WTC11 (cell line): ENCODE data around the gene PRKRIP1. TPM values are rescaled to one million over a fixed set of nuclear protein-coding genes. Genes with fewer than 3 reads are reported as not detected.

Source experiments
- ATAC-seq: fragments of 200-7000 bp; cut with Tn5 transposase; 2 replicates; pipeline ENCODE4 v1.10.0; 2021; ENCODE audit warnings: mild to moderate bottlenecking, moderate library complexity
- CTCF ChIA-PET: fragments of 300-600 bp; sonication (Branson Sonifier 250); formaldehyde crosslinking; loops from one replicate; lab custom pipeline; 2021; ENCODE audit warnings: antibody characterized with exemption; lab: Charles Lee
- POLR2A ChIA-PET: fragments of 350-600 bp; sonication (Branson Sonifier 250); formaldehyde crosslinking; loops from one replicate; lab custom pipeline; 2021; ENCODE audit warnings: antibody characterized with exemption; lab: Charles Lee
- DNase-seq: peaks from one replicate; pipeline ENCODE4 v3.0.0; 2021; ENCODE audit warnings: low spot score
- H3K27ac Mint-ChIP-seq: 2 replicates; pipeline ENCODE4 v1.8.0; 2021; ENCODE audit warnings: mixed read lengths
- H3K27me3 Mint-ChIP-seq: 2 replicates; pipeline ENCODE4 v1.8.0; 2021; ENCODE audit warnings: low read depth, mild to moderate bottlenecking, moderate library complexity, mixed read lengths
- H3K36me3 Mint-ChIP-seq: 2 replicates; pipeline ENCODE4 v1.8.0; 2021; ENCODE audit warnings: mixed read lengths
- H3K4me1 Mint-ChIP-seq: 2 replicates; pipeline ENCODE4 v1.8.0; 2022; ENCODE audit warnings: mixed read lengths
- H3K4me3 Mint-ChIP-seq: 2 replicates; pipeline ENCODE4 v1.8.0; 2021; ENCODE audit warnings: mild to moderate bottlenecking, moderate library complexity, mixed read lengths
- H3K9me3 Mint-ChIP-seq: 2 replicates; pipeline ENCODE4 v1.8.0; 2021; ENCODE audit warnings: mixed read lengths
- ATF6 ChIP-seq: sonication (generic); formaldehyde crosslinking; IDR thresholded peaks from 2 replicates; pipeline ENCODE4 v1.8.1; 2023; ENCODE audit warnings: mild to moderate bottlenecking, missing genetic modification reagents
- CREB1 ChIP-seq: sonication (generic); formaldehyde crosslinking; IDR thresholded peaks from 2 replicates; pipeline ENCODE4 v1.8.0; 2023; ENCODE audit warnings: mild to moderate bottlenecking, missing genetic modification reagents
- CREM ChIP-seq: sonication (generic); formaldehyde crosslinking; IDR thresholded peaks from 2 replicates; pipeline ENCODE4 v1.8.1; 2022; ENCODE audit warnings: mild to moderate bottlenecking, missing genetic modification reagents, moderate library complexity
- FOXK1 ChIP-seq: sonication (generic); formaldehyde crosslinking; IDR thresholded peaks from 2 replicates; pipeline ENCODE4 v1.8.0; 2022; ENCODE audit warnings: mild to moderate bottlenecking, moderate library complexity, missing genetic modification reagents
- FOXP4 ChIP-seq: sonication (generic); formaldehyde crosslinking; IDR thresholded peaks from 2 replicates; pipeline ENCODE4 v1.8.0; 2022; ENCODE audit warnings: mild to moderate bottlenecking, missing genetic modification reagents
- GABPB1 ChIP-seq: sonication (generic); formaldehyde crosslinking; IDR thresholded peaks from 2 replicates; pipeline ENCODE4 v1.8.1; 2023; ENCODE audit warnings: mild to moderate bottlenecking, missing genetic modification reagents
- JAZF1 ChIP-seq: fragments of 250-450 bp; sonication (Bioruptor Pico); IDR thresholded peaks from 2 replicates; pipeline ENCODE4 v1.9.0; 2021; ENCODE audit warnings: moderate library complexity, mild to moderate bottlenecking, inconsistent platforms
- RORB ChIP-seq: fragments of 250-450 bp; sonication (Bioruptor Pico); IDR thresholded peaks from 2 replicates; pipeline ENCODE4 v1.9.0; 2021; ENCODE audit warnings: mild to moderate bottlenecking
- SMAD3 ChIP-seq: sonication (generic); formaldehyde crosslinking; IDR thresholded peaks from 2 replicates; pipeline ENCODE4 v1.8.0; 2022; ENCODE audit warnings: missing genetic modification reagents, mild to moderate bottlenecking, borderline replicate concordance
- SMAD4 ChIP-seq: sonication (generic); formaldehyde crosslinking; IDR thresholded peaks from 2 replicates; pipeline ENCODE4 v1.8.0; 2022; ENCODE audit warnings: mild to moderate bottlenecking, missing genetic modification reagents
- SOX15 ChIP-seq: fragments of 250-450 bp; sonication (Bioruptor Pico); IDR thresholded peaks from 2 replicates; pipeline ENCODE4 v1.9.0; 2021; ENCODE audit warnings: mild to moderate bottlenecking
- TCF7 ChIP-seq: sonication (generic); formaldehyde crosslinking; IDR thresholded peaks from 2 replicates; pipeline ENCODE4 v1.8.0; 2022; ENCODE audit warnings: mild to moderate bottlenecking, low read depth, missing genetic modification reagents, moderate library complexity
- TEAD1 ChIP-seq: sonication (generic); formaldehyde crosslinking; IDR thresholded peaks from 2 replicates; pipeline ENCODE4 v1.8.0; 2022; ENCODE audit warnings: mild to moderate bottlenecking, missing genetic modification reagents
- TP53 ChIP-seq: sonication (generic); formaldehyde crosslinking; IDR thresholded peaks from 2 replicates; pipeline ENCODE4 v1.8.1; 2023; ENCODE audit warnings: mild to moderate bottlenecking, missing genetic modification reagents
- ZNF281 ChIP-seq: sonication (generic); formaldehyde crosslinking; IDR thresholded peaks from 2 replicates; pipeline ENCODE4 v1.8.0; 2023; ENCODE audit warnings: mild to moderate bottlenecking, missing genetic modification reagents
- ZSCAN18 ChIP-seq: fragments of 250-450 bp; sonication (Bioruptor Pico); IDR thresholded peaks from 2 replicates; pipeline ENCODE4 v2.1.2; 2022; ENCODE audit warnings: mild to moderate bottlenecking, moderate library complexity
- total RNA-seq: library from RNA; stranded (reverse); gene quantifications from 3 replicates; pipeline ENCODE4 v1.2.3, GENCODE V29; 2021
- TF ChIP-seq, protein P1 (sequence below): fragments of 250-450 bp; sonication (Bioruptor Pico); IDR thresholded peaks from 2 replicates; pipeline ENCODE4 v1.9.0; 2021; ENCODE audit warnings: moderate library complexity, mild to moderate bottlenecking, inconsistent platforms, borderline replicate concordance
- TF ChIP-seq, protein P2 (sequence below): fragments of 250-450 bp; sonication (Bioruptor Pico); IDR thresholded peaks from 2 replicates; pipeline ENCODE4 v1.8.0; 2021; ENCODE audit warnings: mild to moderate bottlenecking
- TF ChIP-seq, protein P3 (sequence below): sonication (generic); formaldehyde crosslinking; IDR thresholded peaks from 2 replicates; pipeline ENCODE4 v1.8.0; 2022; ENCODE audit warnings: mild to moderate bottlenecking, missing genetic modification reagents
- TF ChIP-seq, protein P4 (sequence below): sonication (generic); formaldehyde crosslinking; IDR thresholded peaks from 2 replicates; pipeline ENCODE4 v1.8.0; 2023; ENCODE audit warnings: missing genetic modification reagents

PRKRIP1 gene
- total RNA-seq, 1 experiment from 2014 or later, result 27.5 TPM

- ATAC-seq (no peak), DNase-seq (no peak)
- Mint-ChIP-seq H3K27ac (no peak overlapping the region), H3K4me3 (no peak overlapping the region), H3K27me3 (no peaks in the 10 kb centered on the region; the same call in 1 of the 2 replicates), H3K36me3 (peaks cover 65% of the 10 kb centered on the region), H3K4me1 (no peaks in the 10 kb centered on the region), H3K9me3 (peaks cover 19% of the 10 kb centered on the region)
- CTCF ChIA-PET, result interaction anchor here (1.1 to 3.0 kb wide), 3 partner anchors 9 to 15 kb away, joined by 6 to 10 read pairs (median 7); no protein-coding TSS in a partner anchor
- POLR2A ChIA-PET, result no interaction called here
- TF ChIP-seq SMAD3 (CRISPR knock-in tag) (no peak), ZNF281 (no peak), FOXK1 (CRISPR knock-in tag) (no peak), JAZF1 (no peak), RORB (CRISPR knock-in tag) (no peak), SOX15 (CRISPR knock-in tag) (no peak), ATF6 (CRISPR knock-in tag) (no peak), SMAD4 (CRISPR knock-in tag) (no peak), TEAD1 (CRISPR knock-in tag) (no peak), FOXP4 (CRISPR knock-in tag) (no peak), ZSCAN18 (CRISPR knock-in tag) (no peak), CREM (CRISPR knock-in tag) (no peak), CREB1 (CRISPR knock-in tag) (no peak), TP53 (CRISPR knock-in tag) (no peak), TCF7 (CRISPR knock-in tag) (no peak), GABPB1 (CRISPR knock-in tag) (no peak)
- TF ChIP-seq, protein P1, sequence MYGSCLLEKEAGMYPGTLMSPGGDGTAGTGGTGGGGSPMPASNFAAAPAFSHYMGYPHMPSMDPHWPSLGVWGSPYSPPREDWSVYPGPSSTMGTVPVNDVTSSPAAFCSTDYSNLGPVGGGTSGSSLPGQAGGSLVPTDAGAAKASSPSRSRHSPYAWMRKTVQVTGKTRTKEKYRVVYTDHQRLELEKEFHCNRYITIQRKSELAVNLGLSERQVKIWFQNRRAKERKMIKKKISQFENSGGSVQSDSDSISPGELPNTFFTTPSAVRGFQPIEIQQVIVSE (CRISPR knock-in tag), result no peak
- TF ChIP-seq, protein P2, sequence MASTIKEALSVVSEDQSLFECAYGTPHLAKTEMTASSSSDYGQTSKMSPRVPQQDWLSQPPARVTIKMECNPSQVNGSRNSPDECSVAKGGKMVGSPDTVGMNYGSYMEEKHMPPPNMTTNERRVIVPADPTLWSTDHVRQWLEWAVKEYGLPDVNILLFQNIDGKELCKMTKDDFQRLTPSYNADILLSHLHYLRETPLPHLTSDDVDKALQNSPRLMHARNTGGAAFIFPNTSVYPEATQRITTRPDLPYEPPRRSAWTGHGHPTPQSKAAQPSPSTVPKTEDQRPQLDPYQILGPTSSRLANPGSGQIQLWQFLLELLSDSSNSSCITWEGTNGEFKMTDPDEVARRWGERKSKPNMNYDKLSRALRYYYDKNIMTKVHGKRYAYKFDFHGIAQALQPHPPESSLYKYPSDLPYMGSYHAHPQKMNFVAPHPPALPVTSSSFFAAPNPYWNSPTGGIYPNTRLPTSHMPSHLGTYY (CRISPR knock-in tag), result no peak
- TF ChIP-seq, protein P3, sequence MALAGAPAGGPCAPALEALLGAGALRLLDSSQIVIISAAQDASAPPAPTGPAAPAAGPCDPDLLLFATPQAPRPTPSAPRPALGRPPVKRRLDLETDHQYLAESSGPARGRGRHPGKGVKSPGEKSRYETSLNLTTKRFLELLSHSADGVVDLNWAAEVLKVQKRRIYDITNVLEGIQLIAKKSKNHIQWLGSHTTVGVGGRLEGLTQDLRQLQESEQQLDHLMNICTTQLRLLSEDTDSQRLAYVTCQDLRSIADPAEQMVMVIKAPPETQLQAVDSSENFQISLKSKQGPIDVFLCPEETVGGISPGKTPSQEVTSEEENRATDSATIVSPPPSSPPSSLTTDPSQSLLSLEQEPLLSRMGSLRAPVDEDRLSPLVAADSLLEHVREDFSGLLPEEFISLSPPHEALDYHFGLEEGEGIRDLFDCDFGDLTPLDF (CRISPR knock-in tag), result no peak
- TF ChIP-seq, protein P4, sequence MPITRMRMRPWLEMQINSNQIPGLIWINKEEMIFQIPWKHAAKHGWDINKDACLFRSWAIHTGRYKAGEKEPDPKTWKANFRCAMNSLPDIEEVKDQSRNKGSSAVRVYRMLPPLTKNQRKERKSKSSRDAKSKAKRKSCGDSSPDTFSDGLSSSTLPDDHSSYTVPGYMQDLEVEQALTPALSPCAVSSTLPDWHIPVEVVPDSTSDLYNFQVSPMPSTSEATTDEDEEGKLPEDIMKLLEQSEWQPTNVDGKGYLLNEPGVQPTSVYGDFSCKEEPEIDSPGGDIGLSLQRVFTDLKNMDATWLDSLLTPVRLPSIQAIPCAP (CRISPR knock-in tag), result no peak
Observed at GRCh38 chr7:102413611-102414010, 17.4 kb downstream of the PRKRIP1 start.
